Measurements from ENCODE around the gene NRSN2.
"Not testable (repeated sequence)": the region's sequence is repeated elsewhere in the genome, so short reads cannot be mapped to it uniquely, and the experiment has no call there.

The NRSN2 gene

GRCh38 chr20:325045-325888 is 21.6 kb upstream of the NRSN2 start, which contains the start of gene SOX12:
TSS of gene SOX12 (plus strand) at chr20:325552. CDS start at chr20:325925, 373 bp downstream.
- peak within 1 kb of the TSS; percentile 69 for H3K4me3 ChIP-seq (ENCODE audit: low read depth, low read length)

DNA sequence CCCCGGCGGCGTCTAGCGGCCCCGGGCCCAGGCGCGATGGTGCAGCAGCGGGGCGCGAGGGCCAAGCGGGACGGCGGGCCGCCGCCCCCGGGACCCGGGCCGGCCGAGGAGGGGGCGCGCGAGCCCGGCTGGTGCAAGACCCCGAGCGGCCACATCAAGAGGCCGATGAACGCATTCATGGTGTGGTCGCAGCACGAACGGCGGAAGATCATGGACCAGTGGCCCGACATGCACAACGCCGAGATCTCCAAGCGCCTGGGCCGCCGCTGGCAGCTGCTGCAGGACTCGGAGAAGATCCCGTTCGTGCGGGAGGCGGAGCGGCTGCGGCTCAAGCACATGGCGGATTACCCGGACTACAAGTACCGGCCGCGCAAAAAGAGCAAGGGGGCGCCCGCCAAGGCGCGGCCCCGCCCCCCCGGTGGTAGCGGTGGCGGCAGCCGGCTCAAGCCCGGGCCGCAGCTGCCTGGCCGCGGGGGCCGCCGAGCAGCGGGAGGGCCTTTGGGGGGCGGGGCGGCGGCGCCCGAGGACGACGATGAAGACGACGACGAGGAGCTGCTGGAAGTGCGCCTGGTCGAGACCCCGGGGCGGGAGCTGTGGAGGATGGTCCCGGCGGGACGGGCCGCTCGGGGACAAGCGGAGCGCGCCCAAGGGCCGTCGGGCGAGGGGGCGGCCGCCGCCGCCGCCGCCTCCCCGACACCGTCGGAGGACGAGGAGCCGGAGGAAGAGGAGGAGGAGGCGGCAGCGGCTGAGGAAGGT is 20.8 kb upstream of the NRSN2 start:
- H3K4me3 ChIP-seq (ENCODE audit: low read depth, low read length) = peak overlapping the region; percentile 69

DNA sequence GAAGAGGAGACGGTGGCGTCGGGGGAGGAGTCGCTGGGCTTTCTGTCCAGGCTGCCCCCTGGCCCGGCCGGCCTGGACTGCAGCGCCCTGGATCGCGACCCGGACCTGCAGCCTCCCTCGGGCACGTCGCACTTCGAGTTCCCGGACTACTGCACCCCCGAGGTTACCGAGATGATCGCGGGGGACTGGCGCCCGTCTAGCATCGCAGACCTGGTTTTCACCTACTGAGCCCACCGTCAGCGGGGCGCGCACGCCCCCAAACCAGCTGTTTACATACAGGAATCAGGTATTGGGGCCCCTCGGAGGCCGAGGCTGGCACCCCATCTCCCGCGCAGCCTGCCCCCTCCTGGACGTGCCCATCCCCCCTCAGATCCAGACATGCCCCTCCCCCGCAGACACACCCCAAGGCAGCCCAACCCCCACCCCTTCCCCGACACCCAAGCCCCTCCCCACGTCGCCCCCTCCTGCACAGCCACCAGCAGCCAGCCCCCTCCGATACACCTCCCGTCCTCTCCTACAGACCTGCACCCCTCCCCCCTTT is 20.2 kb upstream of the NRSN2 start:
- H3K4me3 ChIP-seq (ENCODE audit: low read depth, low read length) = peak overlapping the region; percentile 69

GRCh38 chr20:327186-328026 is 19.5 kb upstream of the NRSN2 start:
- peak overlapping the region; percentile 82 for H3K4me3 ChIP-seq (ENCODE audit: low read depth, low read length)

DNA sequence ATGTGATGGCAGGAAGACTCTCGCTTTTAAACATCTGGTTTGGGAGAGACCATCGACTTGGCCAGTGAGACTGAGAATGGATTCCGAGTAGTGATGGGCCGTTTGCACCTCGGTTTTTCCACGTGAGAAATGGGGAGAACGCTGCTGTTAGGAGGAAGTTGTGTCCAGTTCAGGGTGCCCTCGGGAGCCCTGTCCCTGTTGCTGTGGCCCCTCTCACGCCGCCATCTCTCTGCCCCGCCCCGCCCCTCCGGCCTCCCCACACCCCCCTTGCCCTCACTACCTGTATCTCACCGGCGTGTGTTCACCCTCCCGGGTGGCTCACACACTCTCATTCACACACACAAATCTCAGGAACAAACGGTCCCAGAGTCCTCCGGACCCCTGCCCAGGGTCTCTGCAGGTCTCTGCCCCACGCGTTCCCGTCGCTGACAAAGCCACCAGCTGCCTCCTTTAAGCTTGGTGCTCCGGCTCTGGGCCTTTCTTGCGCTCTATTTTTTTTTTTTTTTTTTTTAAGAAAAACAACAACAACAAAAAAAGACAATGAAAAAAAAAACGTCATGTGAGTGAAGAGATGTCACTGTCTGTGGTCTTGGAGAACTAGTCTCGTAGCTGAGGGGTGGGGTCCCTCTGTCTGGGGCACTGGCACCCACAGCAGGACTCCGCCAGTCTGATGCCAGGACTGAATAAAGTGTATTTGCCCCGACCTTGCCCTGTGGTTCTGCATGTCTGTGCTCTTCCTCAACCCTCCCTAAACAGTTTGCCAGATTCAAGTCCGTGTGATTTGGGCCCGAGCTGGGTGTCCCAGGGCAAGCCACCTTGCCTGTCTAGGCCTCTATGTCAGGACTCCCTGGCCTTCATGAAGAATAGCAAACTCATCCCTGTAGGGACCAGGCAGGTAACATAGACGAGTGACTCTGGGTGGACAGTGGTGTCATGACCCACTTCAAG is 18.6 kb upstream of the NRSN2 start:
- peak overlapping the region; percentile 82 for H3K4me3 ChIP-seq (ENCODE audit: low read depth, low read length)

DNA sequence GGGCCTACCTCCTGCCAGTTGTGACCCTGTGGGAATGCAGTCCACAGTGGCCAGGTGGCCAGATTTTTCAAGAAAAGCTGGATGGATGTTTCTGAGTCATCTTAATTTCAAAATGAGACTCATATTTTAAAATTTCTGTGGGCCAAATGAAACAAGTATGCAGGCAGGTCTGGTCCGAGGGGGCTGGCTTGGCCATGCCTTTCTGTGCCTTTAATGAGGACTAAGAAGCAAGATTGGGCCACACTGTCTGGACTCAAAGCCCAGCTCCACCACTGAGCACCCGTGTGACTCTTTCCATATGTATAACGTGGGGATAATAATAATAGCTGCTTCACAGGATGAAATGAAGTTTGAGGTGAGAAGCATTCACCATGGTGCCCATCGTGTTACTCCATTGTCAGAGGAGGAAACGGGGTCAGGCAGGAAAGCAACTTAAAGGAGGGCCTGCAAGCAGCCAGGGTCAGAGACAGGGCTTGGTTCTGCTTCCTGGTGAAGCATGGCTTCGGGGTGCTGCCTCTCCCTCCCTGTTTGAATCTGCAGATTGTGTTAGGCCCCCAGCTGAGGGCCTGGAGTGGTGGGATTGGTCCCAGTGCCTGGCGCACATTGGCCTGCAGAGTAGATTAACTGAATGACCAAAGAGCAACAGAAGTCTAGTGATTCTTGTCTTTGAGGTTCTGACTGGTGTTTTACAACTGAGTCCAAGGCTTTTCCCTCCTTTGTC is 17.8 kb upstream of the NRSN2 start:
- H3K4me3 ChIP-seq (ENCODE audit: low read depth, low read length) = no peak overlapping the region

DNA sequence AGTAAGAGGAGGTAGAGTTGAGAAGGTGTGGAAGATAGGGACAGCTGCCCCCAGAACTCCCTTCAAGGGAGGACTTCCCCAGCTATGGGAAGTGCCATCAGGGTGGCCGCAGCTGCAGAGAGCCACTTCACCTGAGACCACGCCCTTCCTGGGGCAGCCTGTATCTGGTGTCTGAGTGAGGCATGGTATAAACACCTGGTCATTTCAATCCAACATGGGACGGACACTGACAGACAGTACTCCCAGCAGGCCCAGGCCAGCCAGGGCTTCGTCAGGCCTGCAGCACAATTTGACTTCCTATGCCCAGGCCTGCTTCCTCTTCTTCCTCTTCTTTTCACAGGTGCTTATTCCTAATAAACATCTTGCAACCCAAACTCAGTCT is 17.1 kb upstream of the NRSN2 start:
- no peak overlapping the region for H3K4me3 ChIP-seq (ENCODE audit: low read depth, low read length)

GRCh38 chr20:330233-331149 is 16.4 kb upstream of the NRSN2 start:
- no peak overlapping the region for H3K4me3 ChIP-seq (ENCODE audit: low read depth, low read length)

DNA sequence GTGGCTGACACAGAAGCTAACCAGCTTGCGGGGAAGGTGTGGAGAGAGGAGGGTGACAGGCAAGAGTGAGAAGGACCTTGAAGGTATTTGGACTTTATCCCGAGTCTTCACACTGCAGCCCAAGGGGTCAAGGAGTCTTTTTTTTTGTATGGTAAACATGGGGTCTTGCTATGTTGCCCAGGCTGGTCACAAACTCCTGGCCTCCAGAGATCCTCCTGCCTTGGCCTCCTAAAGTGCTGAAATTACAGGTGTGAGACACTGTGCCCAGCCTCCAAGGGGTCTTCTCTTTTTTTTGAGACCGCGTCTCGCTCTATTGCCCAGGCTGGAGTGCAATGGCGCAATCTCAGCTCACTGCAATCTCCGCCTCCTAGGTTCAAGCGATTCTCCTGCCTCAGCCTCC is 12.3 kb upstream of the NRSN2 start:
- no peak overlapping the region for H3K4me3 ChIP-seq (ENCODE audit: low read depth, low read length)

GRCh38 chr20:336040-336439 is 10.9 kb upstream of the NRSN2 start:
- H3K4me3 ChIP-seq (ENCODE audit: low read depth, low read length) = not testable (repeated sequence)

DNA sequence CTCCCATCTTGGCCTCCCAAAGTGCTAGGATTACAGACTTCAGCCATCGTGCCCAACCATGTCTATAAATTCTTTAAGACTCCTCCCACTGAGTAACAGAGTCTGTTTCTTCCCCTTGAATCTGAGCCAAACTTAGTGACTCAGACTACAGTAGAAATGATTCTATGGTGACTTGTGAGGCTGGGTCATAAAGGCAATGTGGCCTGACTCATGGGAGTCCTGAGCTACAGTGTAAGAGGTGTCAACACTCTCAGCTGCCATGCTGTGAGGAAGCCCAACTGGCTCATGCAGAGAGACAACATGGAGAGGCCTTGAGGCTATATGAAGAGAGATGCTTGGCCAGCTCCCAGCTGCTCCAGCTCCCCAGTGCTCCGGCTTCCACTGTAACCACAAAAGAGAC is 5.2 kb upstream of the NRSN2 start:
- H3K4me3 ChIP-seq (ENCODE audit: low read depth, low read length) = no peak overlapping the region

DNA sequence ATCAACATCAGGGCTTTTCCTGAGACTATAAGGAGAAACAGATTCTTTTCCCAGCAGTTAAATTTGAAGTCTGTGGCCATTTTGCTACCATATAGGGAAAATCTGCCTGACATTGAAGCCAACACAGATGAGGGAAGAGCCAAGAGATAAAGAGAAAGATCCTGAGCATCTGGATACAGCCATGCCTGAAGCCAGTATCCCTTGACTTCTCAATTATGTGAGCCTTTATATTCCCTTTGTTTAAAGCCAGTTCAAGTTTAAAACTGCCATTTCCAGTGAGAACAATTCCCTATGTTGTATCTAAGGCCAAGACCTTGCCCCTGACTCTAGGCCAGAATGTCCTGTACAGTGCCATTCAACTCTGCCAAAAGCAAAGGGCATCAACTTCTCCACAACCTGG is 3.8 kb upstream of the NRSN2 start:
- H3K4me3 ChIP-seq (ENCODE audit: low read depth, low read length) = no peak overlapping the region

DNA sequence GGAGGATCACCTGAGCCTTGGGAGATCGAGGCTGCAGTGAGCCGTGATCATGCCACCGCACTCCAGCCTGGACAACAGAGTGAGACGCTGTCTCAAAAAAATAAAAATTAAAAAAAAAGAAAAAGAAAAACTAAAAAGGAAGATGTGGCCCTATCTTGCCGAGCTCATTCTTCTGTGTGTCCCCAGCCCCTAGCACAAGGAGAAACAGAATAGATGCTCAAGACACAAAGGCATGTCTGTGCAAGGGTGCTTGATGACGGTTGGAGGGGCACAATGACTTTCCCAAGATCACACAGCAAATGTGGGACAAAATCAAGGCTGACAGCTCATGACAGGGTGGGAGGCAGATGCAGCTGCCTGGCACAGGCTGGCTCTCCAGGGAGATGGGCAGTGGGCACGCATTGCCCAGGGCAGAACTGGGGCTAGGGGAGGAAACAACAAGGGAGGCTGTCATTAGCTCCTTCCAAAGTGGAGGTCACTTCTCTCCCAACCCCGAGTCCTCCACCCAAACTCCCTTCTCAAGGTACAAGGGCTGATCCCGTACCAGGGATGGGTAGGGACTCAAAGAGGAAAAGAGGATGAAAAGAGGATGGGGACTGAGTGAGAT is 775 bp upstream of the NRSN2 start:
- peak overlapping the region; percentile 77 for H3K4me3 ChIP-seq (ENCODE audit: low read depth, low read length)

GRCh38 chr20:347317-347639 is 367 bp downstream of the NRSN2 start:
- peak overlapping the region; percentile 77 for H3K4me3 ChIP-seq (ENCODE audit: low read depth, low read length)

GRCh38 chr20:347640-348484 is 951 bp downstream of the NRSN2 start:
- H3K4me3 ChIP-seq (ENCODE audit: low read depth, low read length) = peak overlapping the region; percentile 77

DNA sequence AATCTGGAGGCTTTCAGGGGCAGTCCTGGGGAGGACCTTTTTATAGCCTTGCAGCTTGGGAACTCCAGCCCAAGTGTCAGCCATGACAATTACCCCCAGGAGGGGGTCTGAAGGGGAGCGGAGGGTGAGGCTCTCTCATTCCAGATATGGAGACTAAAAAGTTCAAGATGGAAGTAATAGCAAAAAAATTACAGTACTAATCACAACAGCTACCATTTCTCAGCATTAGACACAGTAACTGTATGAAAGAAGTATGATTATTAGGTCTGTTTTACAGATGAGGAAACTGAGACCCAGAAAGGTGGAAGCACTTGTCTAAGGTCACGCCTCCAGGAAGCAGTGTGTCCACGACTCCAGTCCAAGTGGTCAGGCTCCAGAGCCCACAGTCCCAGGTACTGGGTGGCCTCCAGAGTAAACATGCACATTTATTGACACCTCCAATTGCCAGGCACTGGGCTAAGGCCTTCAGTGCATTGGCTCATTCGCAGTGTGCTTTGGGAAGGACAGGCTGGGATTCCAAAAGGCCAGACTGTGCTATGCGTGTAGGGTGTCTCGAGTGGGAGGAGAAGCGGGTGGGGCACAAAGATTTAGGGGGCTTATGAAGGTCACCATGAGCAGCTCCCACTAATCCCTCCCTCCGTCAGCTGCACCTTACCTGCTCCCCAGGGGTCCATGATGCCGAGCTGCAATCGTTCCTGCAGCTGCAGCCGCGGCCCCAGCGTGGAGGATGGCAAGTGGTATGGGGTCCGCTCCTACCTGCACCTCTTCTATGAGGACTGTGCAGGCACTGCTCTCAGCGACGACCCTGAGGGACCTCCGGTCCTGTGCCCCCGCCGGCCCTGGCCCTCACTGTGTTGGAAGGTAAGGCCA is 2.3 kb downstream of the NRSN2 start:
- H3K4me3 ChIP-seq (ENCODE audit: low read depth, low read length) = no peak overlapping the region
